Gastrocnemius medialis (tissue), 4 donors: ENCODE results near the gene ARL14EP. TPM values are rescaled to one million over a fixed set of nuclear protein-coding genes. Genes with fewer than 3 reads are reported as not detected.

Experiments used
- ATAC-seq, 2 donors: fragments of 150-250 bp; one replicate each; pipeline ENCODE4 v1.9.1; 2016
- DNase-seq, 2 donors: peaks; one replicate each; pipeline ENCODE4 v3.0.0-alpha.2; 2019
- H3K27ac ChIP-seq, 4 donors: fragments of 200-600 bp; sonication (generic); 1 replicate in 1 of 4; 2 replicates in 3 of 4; pipeline ENCODE4 v1.5.1; 2016 to 2018; ENCODE audit warnings: mild to moderate bottlenecking in 2 of 4, moderate library complexity in 1 of 4
- H3K27me3 ChIP-seq, 3 donors: fragments of 200-600 bp; sonication (generic) in 2 of 3; 1 replicate in 1 of 3; 2 replicates in 2 of 3; pipeline versions ENCODE4 v1.5.1 to v1.6.0; 2016 to 2019; ENCODE audit warnings: mild to moderate bottlenecking in 1 of 3, moderate library complexity in 1 of 3
- H3K36me3 ChIP-seq, 2 donors: fragments of 200-600 bp; sonication (generic) in 1 of 2; one replicate each; pipeline ENCODE4 v1.5.1; 2017 to 2018
- H3K4me1 ChIP-seq, 2 donors: fragments of 200-600 bp; sonication (generic) in 1 of 2; one replicate each; pipeline ENCODE4 v1.5.1; 2016 to 2017; ENCODE audit warnings: mild to moderate bottlenecking in 2 of 2
- H3K4me3 ChIP-seq, 4 donors: fragments of 200-600 bp; sonication (generic) in 3 of 4; 1 replicate in 1 of 4; 2 replicates in 3 of 4; pipeline ENCODE4 v1.5.1; 2016 to 2019; ENCODE audit warnings: mild to moderate bottlenecking in 2 of 4
- H3K9me3 ChIP-seq, 3 donors: fragments of 200-600 bp; sonication (generic) in 2 of 3; 1 replicate in 1 of 3; 2 replicates in 2 of 3; pipeline ENCODE4 v1.5.1; 2016 to 2019
- CTCF ChIP-seq, 5 experiments: fragments of 450-650 bp in 3 of 5; fragments of 200-600 bp in 2 of 5; sonication (generic) in 2 of 5; IDR thresholded peaks in 4 of 5; conservative IDR thresholded peaks in 1 of 5; 1 replicate in 4 of 5; 2 replicates in 1 of 5; pipeline ENCODE4 v1.5.1; 2016 to 2019; ENCODE audit warnings: antibody characterized with exemption in 5 of 5, mild to moderate bottlenecking in 3 of 5, moderate library complexity in 3 of 5
- POLR2A ChIP-seq, 2 donors: fragments of 450-650 bp; IDR thresholded peaks; one replicate each; pipeline ENCODE4 v1.6.1; 2017; ENCODE audit warnings: antibody characterized with exemption in 2 of 2, mild to moderate bottlenecking in 2 of 2, moderate library complexity in 2 of 2
- in situ Hi-C, 4 donors: fragments of 200-750 bp; cut with MboI; loops; one replicate each; pipeline versions ENCODE4 v1.15.0 to v1.8.0; 2017; ENCODE audit warnings: low sequenced_read_pairs in 4 of 4
- intact Hi-C: fragments of 100-400 bp; cut with DNase I; formaldehyde crosslinking; loops from one replicate; pipeline ENCODE4 v1.15.1; 2023; ENCODE audit warnings: low total_unique reads
- total RNA-seq, 4 donors: library from RNA; depleted of rRNA; stranded (reverse); fragments of >200 nt; gene quantifications; one replicate each; pipeline versions ENCODE4 v1.1.0 to v1.2.3, GENCODE V29; 2016

Gene ARL14EP
- total RNA-seq, 4 donors from 2014 or later: 10.3 to 26.1 (median 14.1) TPM

- DNase-seq: no peak
- H3K9me3 ChIP-seq: no peaks in the 10 kb centered on the region
- no peaks in the 10 kb centered on the region for H3K36me3 ChIP-seq
- no peak for ATAC-seq
- no peak overlapping the region for H3K4me3 ChIP-seq
- no peak overlapping the region for H3K27ac ChIP-seq
- no peaks in the 10 kb centered on the region for H3K27me3 ChIP-seq
- in situ Hi-C loops: no loop called here
- TF ChIP-seq POLR2A (IDR thresholded peaks at IDR 0.05): no peak
- no peak for TF ChIP-seq CTCF (IDR thresholded peaks at IDR 0.05 in 4 of 5, conservative IDR thresholded peaks at IDR 0.05 in 1 of 5)
- H3K4me1 ChIP-seq: no peaks in the 10 kb centered on the region
- intact Hi-C loops: no loop called here
Measured at GRCh38 chr11:30295178-30295885, 27.6 kb upstream of the ARL14EP start.

GRCh38 chr11:30304620-30305019 lies 18.3 kb upstream of the ARL14EP start:
- H3K27ac ChIP-seq: no peak overlapping the region
- peaks cover 0 to 4% of the 10 kb centered on the region in 2 donors for H3K4me1 ChIP-seq
- no peaks in the 10 kb centered on the region for H3K9me3 ChIP-seq
- no peak overlapping the region for H3K4me3 ChIP-seq
- ATAC-seq: no peak
- no peak for DNase-seq
- no peaks in the 10 kb centered on the region for H3K36me3 ChIP-seq
- no peak for TF ChIP-seq CTCF (IDR thresholded peaks at IDR 0.05 in 4 of 5, conservative IDR thresholded peaks at IDR 0.05 in 1 of 5)
- TF ChIP-seq POLR2A (IDR thresholded peaks at IDR 0.05): no peak
- intact Hi-C loops: no loop called here
- in situ Hi-C loops: no loop called here
- H3K27me3 ChIP-seq: no peaks in the 10 kb centered on the region

DNA sequence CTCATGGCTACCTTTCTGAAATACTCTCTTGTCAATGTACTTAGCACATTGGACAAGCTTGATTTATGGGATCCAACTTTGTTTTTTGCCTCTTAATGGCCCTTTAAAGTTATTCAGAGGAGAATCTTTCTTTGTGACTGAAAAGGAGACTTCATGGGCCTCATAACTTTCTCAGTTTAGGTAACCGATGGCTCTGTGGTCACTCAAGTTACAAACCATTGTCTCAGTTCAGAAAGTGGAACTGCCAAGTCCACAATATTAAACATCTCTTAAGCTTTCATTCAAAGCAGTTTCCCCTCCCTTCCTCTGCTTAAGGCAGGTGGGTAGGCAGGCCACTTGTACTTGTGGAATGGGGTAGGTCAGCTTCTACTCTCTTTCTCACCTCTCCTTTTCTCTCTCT lies 12.3 kb upstream of the ARL14EP start:
- Histone ChIP-seq H3K27ac (no peak overlapping the region), H3K36me3 (no peaks in the 10 kb centered on the region), H3K9me3 (no peaks in the 10 kb centered on the region), H3K4me3 (no peak overlapping the region), H3K4me1 (no peaks in the 10 kb centered on the region), H3K27me3 (no peaks in the 10 kb centered on the region)
- no peak for DNase-seq
- in situ Hi-C loops: no loop called here
- ATAC-seq: no peak
- intact Hi-C loops: no loop called here
- TF ChIP-seq CTCF (IDR thresholded peaks at IDR 0.05 in 4 of 5, conservative IDR thresholded peaks at IDR 0.05 in 1 of 5) (no peak), POLR2A (IDR thresholded peaks at IDR 0.05) (no peak)

DNA sequence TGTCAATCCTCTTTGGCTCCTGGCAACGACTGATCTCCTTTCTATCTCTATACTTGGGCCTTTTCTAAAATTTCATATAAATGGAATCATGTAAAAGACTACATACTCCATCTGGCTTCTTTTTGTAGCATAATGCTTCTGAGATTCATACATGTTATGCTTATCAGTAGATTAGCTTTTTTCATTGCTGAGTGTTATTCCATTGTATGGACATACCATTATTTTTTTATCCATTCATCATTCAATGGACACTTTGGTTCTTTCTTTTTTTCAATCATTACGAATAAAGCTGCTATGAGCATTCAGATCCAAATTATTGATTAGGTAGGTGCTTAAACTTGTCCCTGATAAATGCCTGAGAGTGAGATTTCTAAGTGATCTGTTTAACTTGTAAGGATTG lies 11.7 kb upstream of the ARL14EP start:
- Histone ChIP-seq H3K27ac (no peak overlapping the region), H3K27me3 (no peaks in the 10 kb centered on the region), H3K4me1 (no peaks in the 10 kb centered on the region), H3K9me3 (no peaks in the 10 kb centered on the region), H3K36me3 (no peaks in the 10 kb centered on the region), H3K4me3 (no peak overlapping the region)
- in situ Hi-C loops (no loop called here), intact Hi-C loops (no loop called here)
- TF ChIP-seq CTCF (IDR thresholded peaks at IDR 0.05 in 4 of 5, conservative IDR thresholded peaks at IDR 0.05 in 1 of 5) (no peak), POLR2A (IDR thresholded peaks at IDR 0.05) (no peak)
- ATAC-seq: no peak
- DNase-seq: no peak

- DNase-seq (no peak), ATAC-seq (no peak)
- Histone ChIP-seq H3K4me3 (no peak overlapping the region), H3K27me3 (no peaks in the 10 kb centered on the region), H3K36me3 (no peaks in the 10 kb centered on the region), H3K9me3 (no peaks in the 10 kb centered on the region), H3K4me1 (no peaks in the 10 kb centered on the region), H3K27ac (no peak overlapping the region)
- in situ Hi-C loops: no loop called here
- TF ChIP-seq CTCF (IDR thresholded peaks at IDR 0.05 in 4 of 5, conservative IDR thresholded peaks at IDR 0.05 in 1 of 5): no peak
- TF ChIP-seq POLR2A (IDR thresholded peaks at IDR 0.05): no peak
- intact Hi-C loops: no loop called here
Measured at GRCh38 chr11:30312243-30312642, 10.7 kb upstream of the ARL14EP start.
